DMS114 treated with DMSO at 0.1 percent for 48 hours (cell line): Measurements from ENCODE around the gene CEP85L.
A peak's percentile ranks its signal among the peaks of the same experiment; 100 is the strongest.

Source experiments
- DNase-seq: peaks from one replicate; lab custom pipeline; 2025; ENCODE audit not compliant: unreplicated experiment; lab: John Stamatoyannopoulos, UW

Gene CEP85L

DNA sequence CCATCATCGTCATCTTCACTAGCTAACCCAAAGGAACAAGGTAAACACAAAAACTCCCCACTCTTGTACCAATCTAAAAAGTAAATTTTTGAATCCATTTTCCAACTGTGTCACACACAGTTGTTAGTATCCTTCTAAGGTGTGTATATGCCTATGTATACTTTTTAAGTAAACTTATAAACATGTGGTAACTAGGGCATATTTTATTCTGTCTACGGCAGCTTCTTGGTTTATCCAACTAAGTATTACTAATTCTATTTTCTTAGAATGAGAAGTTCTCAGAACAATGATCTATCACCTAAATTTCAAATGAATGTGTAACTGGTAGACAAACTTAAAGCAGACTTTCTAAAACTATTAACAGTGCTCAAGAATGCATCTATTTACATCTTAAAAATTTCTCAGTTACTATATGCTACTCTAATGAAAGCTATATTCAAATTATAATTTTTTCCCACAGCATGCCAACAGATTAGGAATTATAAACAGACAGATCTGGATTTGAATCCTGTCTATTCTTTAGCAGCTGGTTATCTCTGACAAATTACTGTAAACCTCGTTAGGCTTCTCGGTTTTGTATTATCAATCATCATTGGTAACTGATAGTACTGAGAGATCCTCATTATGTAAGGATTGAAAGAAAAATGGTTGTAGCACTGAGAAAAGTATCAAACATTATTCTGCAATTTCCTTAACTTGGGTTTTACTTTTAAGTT is 105.1 kb downstream of the CEP85L start:
- no peak for DNase-seq

DNA sequence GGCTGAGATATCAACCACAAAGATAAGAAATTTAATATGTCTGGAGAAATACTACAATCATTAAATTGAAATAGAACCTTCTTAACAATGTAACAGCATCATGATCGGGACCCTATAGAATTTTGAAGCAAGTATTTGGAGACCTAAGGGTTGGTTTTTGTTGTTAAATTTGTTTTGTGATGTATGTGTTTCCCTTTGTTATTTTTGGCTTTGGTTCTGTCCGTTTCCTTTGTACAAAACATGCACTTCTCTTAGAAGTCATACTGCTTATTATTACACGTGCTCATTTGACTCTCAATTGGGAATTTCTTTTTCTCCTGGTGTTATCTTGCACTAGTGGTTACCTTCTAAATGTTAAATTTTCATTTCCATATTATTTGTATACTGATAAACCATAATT is 107.3 kb downstream of the CEP85L start:
- DNase-seq: no peak

DNA sequence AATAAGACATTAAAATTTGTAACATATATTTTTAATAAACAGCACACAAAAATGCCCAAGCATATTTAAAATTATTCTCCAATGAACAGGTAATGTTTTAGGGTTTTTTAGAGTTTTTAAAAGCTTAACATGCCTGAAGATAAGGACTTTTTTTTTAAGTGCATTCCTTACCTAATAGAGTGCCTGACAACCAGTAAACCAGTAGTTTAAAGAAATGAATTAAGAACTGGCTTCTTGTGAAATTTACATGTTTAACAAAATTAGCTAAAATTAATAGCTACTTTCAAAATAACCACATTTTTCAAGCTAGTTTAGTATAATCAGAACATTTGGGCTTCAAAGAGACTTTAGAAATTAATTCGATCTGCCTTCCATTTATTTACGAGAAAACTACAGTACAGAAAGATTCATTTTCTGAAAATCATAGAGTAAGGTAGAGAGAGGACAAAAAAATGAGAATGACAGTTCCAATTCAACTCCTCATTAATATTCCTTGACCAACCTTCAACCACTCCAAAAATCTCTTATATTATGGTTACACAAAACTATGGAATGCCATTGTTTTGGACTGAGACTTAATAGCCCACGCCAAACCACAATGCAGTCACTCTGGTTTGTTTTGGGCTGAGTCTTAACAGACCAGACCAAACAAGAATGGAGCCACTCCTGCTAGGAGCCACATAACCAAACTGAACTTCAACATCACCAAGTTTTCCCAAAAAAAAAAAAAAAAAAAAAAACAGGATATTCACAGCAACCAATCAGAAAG is 109.0 kb downstream of the CEP85L start:
- DNase-seq: no peak

DNA sequence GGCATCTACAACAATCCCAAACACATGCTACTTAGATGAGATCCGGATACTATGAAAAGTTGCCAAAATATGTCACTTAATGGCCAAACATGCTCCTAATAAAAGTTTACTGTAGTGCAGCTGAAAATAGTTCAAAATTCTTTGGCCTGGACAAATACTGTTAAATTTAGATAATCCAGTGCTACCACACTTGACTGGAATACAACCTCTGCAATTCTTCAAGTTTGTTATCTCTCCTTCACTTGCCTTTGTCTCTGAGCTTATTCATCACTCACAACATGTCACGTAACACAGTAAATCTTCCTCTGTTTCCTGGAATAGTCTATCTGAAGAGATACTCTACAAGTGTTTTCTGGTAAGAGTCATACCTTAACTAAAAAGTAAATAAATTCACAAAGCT is 113.8 kb downstream of the CEP85L start:
- no peak for DNase-seq

DNA sequence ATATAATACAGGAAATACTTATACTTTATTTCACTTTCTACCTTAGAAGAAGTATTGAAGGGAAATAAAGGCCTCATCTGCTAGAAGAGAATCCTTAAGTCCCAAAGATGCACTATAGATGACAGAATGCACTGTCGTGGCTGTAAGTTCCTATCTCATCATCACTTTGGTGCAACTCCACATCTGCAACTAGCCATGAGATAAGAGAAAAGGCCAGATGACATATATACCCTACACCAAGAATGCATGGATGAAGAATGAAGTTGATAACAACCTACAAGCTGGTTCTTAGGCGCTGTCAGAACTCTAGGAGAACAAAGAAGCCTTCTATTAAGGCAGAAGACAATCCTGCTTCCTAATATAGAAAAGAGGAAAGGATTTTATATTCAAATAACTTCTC is 114.9 kb downstream of the CEP85L start:
- DNase-seq: no peak

DNA sequence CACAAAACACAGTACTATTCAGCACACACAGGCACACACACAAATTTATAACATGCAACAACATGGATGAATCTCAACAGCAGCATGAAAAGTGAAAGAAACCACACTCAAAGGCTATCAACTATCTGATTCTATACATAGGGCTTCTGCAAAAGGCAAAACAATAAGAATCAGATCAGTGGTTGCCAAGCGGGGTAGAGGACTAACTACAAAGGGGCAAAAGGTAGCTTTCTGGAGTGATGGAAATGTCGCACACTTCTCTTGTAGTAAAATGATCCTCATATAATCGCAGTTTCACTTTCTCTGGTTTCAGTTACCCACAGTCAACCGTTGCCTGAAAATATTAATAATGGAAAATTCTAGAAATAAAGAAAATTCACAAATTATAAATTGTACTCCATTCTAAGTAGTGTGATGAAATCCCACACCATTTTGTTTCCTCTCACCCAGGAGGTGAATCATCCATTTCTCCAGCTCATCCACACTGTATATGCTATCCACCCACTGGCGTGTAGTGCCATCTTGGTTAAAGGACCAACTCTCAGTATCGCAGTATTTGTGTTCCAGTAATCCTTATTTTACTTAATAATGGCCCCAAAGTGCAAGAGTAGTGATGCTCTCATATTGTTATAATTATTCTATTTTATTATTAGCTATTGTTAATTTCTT is 116.1 kb downstream of the CEP85L start:
- no peak for DNase-seq

DNA sequence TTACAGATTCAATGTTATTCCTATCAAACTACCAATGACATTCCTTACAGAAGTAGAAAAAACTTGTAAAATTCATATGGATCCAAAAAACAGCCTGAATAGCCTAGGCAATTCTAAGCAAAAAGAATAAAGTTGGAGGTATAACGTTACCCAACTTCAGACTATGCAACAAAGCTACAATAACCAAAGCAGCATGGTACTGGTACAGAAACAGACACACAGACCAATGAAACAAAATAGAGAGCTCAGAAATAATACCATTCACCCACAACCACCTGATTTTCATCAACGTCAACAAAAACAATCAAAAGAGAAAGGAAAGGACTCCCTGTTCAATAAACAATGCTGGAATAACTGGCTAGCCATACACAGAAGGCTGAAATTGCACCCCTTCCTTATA is 120.4 kb downstream of the CEP85L start:
- no peak for DNase-seq

DNA sequence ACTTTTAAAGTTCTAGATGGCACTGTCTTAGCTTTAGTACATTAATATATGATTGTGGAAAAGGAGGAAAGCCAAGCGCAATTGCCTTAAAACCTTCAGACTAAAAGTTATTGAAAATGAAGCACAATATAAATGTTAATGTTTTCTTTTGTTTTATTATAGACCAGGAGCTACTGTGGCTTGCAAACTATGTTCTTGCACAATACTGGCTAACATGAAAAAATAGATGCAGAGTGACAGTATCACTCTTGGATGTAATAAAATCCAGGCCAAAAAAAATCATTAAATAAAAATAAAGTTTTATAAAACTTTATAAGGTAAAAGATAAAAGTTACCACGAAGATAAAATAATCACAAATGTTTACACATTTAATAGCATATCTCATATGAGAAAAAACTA is 121.6 kb downstream of the CEP85L start:
- no peak for DNase-seq

DNA sequence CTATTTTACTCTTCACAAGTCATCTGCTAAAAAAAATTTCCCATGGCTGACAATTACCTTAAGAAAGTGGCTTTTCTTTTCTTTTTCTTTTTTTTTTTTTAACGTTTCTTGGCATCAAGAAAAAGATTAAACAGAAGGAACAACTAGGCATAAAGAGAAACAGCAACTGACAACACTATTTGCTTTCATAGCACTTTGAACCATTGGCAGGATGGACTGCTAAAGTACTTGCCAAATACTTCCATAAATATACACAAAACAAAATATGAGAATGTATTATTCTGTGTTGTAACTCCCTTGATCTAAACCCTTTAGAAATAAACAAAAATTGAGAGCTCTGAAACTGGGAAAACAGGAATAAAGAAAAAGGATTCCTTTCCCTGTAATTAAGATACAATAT is 123.3 kb downstream of the CEP85L start:
- DNase-seq: no peak

DNA sequence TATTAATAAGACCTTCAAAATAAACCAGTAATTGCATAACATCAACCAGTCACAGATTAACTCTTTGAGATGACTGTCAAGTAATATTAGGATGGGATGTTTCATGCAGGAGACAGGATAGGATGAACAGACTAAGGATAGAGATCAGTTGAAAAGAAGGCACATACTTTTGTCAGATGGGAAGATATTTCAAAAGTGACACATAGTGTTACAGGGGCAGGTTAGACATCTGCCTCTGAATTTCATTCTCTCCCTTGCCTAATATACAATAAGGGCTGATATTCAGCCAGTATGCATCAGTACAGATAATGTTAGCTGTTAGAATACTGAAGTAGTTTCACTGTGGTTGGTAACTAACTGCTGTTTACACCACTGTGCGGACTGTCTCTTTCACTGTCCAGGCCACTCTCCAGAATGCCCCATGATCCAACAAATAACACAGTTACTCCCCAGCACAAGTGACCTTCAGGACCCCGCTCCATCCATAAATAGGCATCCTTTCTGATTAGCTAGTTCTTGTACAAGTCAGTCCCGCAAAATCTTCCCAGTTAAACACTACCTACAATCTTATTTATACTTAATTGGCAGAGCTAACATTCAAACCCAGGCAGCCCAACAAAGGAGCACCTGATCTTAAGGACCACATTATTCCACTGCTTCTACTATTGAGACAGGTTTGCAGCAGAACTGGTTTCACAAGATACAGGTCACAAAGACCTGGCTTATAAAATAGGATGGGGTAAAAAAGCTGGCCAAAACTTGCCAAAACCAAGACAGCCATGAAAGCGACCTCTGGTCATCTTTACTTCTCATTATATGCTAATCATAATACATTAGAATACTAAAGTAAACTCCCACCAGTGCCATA is 125.2 kb downstream of the CEP85L start:
- no peak for DNase-seq

DNA sequence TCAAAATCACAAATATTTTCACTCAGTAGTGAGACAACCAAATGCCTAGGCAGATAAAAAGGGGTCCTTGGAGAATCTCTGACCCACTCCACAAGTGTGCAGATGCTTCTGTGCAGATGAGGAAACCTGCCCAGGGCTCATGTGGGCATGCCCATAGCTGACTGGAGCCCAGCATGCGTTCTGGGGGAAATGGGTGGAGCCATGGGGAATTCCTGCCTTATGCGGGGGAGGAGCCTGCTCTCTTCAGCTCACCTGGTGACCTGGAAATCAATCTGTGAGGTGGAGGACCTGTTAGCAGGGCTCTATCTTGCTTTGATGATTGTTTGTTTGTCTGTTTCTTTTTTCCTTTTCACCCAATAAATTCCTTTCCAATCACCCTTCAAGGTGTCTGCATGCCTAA is 126.7 kb downstream of the CEP85L start:
- no peak for DNase-seq

DNA sequence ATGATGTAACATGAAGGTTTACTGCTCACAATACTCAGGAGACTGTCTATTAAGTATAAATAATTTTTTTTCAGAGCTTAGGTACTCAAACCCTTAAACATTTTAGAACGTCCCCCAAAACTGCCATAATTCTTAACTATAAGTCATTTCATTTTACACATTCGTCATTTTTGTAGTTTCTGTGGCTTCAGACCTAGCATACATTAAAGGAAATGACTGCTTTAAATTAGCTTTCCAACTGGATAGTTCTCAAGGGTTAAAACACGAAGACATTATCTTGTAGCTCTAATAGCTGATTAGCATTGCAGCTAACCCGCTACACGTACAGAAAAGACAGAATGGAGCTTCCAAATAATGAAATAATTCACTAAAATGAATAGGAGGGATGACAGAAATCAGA is 128.2 kb downstream of the CEP85L start:
- DNase-seq: no peak

DNA sequence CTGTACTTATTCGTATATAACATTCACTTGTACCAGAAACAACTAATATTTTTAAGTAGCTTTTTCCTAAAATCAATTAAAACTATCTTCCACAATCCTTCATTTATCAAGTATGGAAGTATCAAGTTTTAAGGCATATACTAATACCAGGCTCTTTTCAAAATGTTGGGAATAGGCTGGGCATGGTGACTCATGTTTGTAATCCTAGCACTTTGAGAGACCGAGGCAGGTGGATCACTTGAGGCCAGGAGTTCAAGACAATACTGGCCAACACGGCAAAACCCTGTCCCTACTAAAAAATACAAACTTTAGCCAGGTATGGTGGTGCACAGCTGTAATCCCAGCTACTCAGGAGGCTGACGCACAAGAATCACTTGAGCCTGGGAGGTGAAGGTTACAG is 129.0 kb downstream of the CEP85L start:
- DNase-seq: no peak

DNA sequence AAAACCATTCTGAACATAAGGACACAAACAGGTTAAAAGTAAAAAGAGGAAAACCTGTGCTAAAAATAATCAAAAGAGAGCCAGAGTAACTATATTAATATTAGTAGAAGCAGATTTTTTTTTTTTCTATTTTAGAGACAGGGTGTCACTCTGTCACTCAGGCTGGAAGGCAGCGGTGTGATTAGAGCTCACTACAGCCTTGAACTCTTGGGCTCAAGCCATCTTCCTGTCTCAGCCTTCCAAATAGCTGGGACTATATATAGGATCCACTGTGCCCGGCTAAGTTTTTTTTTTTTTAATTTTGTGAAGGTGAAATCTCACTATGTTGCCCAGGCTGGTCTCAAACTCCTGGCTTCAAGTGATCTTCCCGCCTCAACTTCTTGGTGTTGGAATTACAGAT is 136.7 kb downstream of the CEP85L start:
- DNase-seq: no peak

DNA sequence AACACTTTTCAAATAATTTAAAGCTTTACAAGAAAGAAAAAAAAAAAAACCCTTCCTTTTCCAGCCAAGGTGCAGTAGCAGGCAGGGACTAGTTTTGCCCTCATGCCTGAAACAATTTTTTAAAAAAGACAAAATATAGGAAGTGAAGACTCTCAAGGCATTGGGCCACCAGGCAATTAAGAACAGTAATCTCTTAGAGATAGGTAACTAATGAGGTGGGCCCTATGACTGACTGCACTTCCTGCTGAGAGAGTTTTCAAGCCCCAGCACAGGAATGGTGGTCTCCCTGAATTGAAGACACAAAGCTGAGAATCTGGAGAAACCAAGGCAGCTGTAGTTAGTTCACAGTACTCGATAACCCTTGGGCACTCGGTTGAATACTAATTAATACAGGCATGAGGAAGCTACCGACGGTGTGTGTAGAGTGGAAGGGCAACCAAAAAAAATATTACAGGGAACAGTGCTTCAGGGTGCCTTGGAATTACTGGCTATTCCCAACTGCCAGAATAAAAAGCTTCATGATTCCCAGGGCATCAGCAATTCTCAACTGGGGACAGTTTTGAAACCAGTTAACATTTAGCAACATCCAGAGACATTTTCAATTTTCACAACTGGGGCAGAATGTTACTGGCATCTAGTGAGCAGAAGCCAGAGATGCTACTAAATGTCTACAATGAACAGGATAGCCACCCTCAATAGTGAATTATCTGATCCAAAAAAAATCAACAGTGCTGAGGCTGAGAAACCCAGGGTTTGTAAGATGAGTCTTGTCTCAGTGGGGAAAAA is 139.3 kb downstream of the CEP85L start:
- DNase-seq: no peak

DNA sequence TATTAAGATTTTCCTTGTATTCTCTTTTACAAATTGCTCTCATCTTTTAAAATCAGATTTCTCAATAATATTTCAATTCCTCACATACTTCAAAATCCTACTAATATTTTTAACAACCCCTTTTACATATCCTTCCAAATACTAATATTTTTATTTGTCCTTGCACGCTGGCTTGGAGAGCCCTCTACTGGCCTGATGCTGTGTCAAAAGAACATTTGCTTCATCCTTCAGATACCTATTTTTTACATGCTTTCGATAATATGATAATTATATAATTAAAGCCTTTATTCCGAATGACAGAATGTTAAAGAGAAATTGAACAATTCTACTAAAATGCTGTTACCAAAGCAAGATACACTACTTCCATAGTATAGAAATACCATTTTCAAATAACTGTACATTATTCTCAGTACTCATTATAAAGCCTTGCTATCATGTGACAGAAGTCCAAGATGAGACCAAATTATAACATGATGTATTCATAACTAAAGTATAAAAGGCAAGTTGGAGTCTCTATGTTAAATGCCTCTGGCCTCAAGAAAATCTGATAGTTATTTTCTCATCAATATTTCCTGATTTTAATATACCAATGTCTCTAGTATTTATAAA is 142.3 kb downstream of the CEP85L start:
- peak; percentile 11 for DNase-seq

DNA sequence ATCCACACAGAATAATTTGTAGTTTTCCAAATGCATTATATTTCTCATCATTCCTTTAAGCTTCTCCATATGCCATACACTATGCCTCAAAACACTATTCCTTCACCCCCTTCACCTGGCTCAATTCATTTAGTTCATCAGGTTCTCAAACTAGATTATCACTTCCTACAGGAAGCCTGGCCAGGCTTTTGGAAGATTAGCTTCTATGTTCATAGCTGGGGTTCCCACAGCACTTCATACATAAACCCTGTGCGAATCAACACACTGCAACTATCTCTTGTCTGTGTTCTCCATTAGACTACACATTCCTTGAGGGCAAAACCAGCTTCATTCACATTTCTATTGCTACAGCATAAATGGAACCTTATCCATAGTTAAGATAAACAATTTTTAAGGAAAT is 143.8 kb downstream of the CEP85L start:
- no peak for DNase-seq

DNA sequence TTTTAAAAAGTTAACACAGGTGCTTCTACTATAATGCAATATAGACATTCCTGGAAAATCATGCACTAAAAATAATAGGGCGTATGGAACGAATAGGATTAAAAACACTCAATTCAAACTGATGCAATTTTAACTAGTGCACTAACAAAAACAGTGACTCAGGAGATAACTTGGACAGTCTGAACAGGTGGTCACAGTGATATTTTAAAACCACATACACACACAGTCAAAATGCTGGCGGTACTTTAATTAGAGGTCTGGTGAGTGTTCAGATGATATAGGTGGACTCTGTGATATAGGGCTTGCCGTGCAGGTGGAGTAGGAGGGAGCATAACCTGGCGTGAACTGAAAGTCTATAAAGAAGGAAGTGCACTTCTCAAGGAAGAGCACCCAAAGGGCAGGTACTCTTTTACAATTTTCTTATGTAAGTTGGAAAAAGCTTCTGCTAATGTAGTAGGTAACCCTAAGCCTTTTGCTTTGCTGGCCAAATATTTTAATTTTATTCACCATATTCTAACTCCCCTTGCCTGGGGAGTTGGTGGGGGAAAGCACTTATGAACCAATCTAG is 145.2 kb downstream of the CEP85L start:
- no peak for DNase-seq

DNA sequence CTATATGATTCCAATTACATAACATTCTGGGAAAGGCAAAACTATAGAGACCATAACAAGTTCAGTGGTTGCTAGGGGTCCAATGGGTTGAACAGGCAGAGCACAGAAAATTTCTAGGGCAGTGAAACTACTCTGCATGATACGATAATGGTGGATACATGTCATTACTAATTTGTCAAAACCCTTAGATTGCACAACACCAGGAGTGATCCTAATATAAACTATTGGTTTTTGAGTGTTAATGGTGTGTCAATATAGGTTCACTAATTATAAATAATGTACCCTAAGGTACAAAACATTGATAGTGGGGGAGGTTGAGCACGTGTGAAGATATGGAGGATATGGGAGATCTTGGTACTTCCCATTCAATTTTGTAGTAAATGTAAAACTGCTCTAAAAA is 145.7 kb downstream of the CEP85L start:
- DNase-seq: no peak

DNA sequence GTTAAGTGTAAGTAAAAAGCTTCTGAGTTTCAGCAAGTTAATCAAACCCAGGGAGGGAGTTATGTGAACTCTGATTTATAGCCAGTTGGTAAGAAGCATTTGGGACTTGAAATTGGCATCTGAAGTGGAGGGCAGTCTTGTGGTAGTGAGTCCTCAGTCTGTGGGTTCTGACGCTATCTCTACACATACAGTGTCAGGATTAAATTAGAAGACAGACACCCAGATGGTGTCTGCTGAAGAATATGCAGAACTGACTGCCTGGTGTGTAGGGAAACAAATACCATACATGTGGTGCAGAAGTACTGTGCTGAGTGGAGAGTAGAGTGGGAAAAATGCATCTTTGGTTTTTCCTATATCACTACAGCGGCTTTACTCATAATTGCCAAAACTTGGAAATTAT is 146.8 kb downstream of the CEP85L start:
- DNase-seq: no peak
